ENCODE data around the gene PRCD.

The PRCD gene

GRCh38 chr17:76588182-76588581 lies 48.3 kb downstream of the PRCD start:
- Mint-ChIP-seq H3K9me3 (ENCODE audit: low read depth) (no peaks in the 10 kb centered on the region), H3K4me3 (no peak overlapping the region), H3K27me3 (peaks cover 32% of the 10 kb centered on the region), H3K4me1 (ENCODE audit: low read depth) (peaks cover 6% of the 10 kb centered on the region), H3K36me3 (peaks cover 10% of the 10 kb centered on the region), H3K27ac (no peak overlapping the region)

GRCh38 chr17:76593384-76593826 lies 53.6 kb downstream of the PRCD start:
- no peaks in the 10 kb centered on the region for H3K9me3 Mint-ChIP-seq (ENCODE audit: low read depth)
- no peak overlapping the region for H3K4me3 Mint-ChIP-seq
- H3K27ac Mint-ChIP-seq, result no peak overlapping the region
- peaks cover 15% of the 10 kb centered on the region for H3K27me3 Mint-ChIP-seq
- H3K4me1 Mint-ChIP-seq (ENCODE audit: low read depth), result no peaks in the 10 kb centered on the region
- peaks cover 7% of the 10 kb centered on the region for H3K36me3 Mint-ChIP-seq

GRCh38 chr17:76593959-76594358 lies 54.1 kb downstream of the PRCD start:
- Mint-ChIP-seq H3K4me3 (no peak overlapping the region), H3K27ac (no peak overlapping the region), H3K27me3 (peaks cover 13% of the 10 kb centered on the region), H3K9me3 (ENCODE audit: low read depth) (no peaks in the 10 kb centered on the region), H3K36me3 (peaks cover 4% of the 10 kb centered on the region), H3K4me1 (ENCODE audit: low read depth) (no peaks in the 10 kb centered on the region)

- Mint-ChIP-seq H3K27ac (no peak overlapping the region), H3K9me3 (ENCODE audit: low read depth) (no peaks in the 10 kb centered on the region), H3K36me3 (no peaks in the 10 kb centered on the region), H3K4me1 (ENCODE audit: low read depth) (no peaks in the 10 kb centered on the region), H3K4me3 (no peak overlapping the region), H3K27me3 (peaks cover 9% of the 10 kb centered on the region)
Measured at GRCh38 chr17:76594690-76595089, 54.8 kb downstream of the PRCD start.
